ENCODE measurements around the gene BTNL9.
"Not testable (repeated sequence)": the region's sequence is repeated elsewhere in the genome, so short reads cannot be mapped to it uniquely, and the experiment has no call there.

Gene BTNL9

GRCh38 chr5:181042722-181043121, 2.7 kb downstream of the BTNL9 start:
- TF ChIP-seq, protein P1, sequence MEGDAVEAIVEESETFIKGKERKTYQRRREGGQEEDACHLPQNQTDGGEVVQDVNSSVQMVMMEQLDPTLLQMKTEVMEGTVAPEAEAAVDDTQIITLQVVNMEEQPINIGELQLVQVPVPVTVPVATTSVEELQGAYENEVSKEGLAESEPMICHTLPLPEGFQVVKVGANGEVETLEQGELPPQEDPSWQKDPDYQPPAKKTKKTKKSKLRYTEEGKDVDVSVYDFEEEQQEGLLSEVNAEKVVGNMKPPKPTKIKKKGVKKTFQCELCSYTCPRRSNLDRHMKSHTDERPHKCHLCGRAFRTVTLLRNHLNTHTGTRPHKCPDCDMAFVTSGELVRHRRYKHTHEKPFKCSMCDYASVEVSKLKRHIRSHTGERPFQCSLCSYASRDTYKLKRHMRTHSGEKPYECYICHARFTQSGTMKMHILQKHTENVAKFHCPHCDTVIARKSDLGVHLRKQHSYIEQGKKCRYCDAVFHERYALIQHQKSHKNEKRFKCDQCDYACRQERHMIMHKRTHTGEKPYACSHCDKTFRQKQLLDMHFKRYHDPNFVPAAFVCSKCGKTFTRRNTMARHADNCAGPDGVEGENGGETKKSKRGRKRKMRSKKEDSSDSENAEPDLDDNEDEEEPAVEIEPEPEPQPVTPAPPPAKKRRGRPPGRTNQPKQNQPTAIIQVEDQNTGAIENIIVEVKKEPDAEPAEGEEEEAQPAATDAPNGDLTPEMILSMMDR (IDR thresholded peaks at IDR 0.05; ENCODE audit: extremely low read depth, insufficient read depth, missing control alignments) = no peak
- in situ Hi-C loops (cut with MboI; ENCODE audit: low pct_unique_long_range_greater_than_20kb, low sequenced_read_pairs, unreplicated experiment) = no loop called here

DNA sequence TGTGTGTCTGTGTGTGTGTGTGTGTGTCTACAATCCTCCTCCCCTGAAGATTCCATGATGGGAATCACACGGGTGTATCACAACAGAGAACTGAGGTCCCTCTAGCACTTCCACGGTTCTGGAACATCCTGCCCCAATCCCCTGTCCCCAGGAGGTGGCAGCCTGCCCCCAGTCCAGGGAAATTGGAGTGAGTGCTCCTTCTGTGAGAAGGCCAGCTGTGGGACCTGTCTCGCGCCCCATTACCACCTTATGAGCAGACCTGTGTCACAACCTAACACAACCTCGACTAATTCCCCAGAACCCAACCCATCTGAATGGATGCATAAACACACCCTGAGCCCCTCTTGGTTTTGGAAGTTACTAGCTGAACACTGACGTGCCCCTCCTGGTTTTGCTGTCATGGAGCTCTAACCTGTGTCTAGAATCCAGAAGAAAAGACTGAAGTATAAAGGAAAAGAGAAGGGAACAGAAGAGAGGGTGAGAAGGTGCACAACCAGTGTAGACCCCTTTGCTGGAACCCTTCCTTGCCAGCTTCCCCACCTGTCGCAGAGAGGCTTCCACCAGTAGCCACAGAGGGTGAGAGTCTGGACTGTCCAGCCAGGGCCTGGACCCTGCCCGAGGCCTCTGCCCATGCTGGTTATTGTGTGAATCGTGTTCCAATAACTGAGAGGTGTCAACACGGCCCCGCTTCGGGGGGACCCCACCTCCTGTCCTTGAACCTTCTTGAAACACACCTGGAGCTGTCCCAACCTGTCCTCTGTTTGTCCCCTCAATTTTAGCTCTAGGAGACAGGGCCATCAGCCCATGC, 3.4 kb downstream of the BTNL9 start:
- TF ChIP-seq, protein P1 (IDR thresholded peaks at IDR 0.05; ENCODE audit: extremely low read depth, insufficient read depth, missing control alignments) = no peak
- in situ Hi-C loops (cut with MboI; ENCODE audit: low pct_unique_long_range_greater_than_20kb, low sequenced_read_pairs, unreplicated experiment) = no loop called here
- no peak for DNase-seq (ENCODE audit: low spot score)

More at GRCh38 chr5:181042722-181043121, 2.7 kb downstream of the BTNL9 start:
- DNase-seq (ENCODE audit: low spot score) = no peak

GRCh38 chr5:181044093-181044599, 4.1 kb downstream of the BTNL9 start:
- no peak for DNase-seq (ENCODE audit: low spot score)
- in situ Hi-C loops (cut with MboI; ENCODE audit: low pct_unique_long_range_greater_than_20kb, low sequenced_read_pairs, unreplicated experiment) = no loop called here
- TF ChIP-seq, protein P1 (IDR thresholded peaks at IDR 0.05; ENCODE audit: extremely low read depth, insufficient read depth, missing control alignments) = no peak

DNA sequence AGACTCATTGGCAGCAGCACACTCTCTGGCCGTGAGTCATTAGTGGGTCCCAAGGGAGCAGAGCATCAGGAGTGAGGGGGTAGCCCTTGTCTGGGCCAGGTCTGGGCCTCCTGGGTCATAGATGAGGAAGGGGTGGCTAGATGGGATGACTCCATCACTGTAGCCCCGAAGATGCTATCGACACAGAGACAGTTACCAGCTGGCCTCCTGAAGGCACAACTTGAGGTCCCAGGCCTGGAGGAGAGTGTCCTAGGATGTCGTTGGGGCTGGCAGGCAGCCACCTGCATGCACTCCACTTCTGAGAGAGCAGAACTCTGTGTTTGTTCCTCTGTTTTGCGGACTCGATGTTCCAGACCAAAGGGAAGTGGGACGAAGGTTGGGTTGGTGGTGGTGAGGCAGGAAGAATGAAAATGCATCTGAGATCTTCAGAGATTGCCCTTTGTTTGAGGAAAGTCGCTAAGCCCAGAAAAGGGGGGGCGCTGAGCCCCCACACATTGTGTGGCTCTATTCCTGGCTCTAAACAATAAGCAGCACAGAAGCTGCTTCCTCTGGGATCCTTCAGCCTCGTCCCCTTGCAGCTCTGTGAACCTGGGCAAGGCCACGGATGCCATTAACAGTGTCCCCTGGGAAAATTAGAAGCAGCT, 4.7 kb downstream of the BTNL9 start:
- in situ Hi-C loops (cut with MboI; ENCODE audit: low pct_unique_long_range_greater_than_20kb, low sequenced_read_pairs, unreplicated experiment) = no loop called here
- TF ChIP-seq, protein P1 (IDR thresholded peaks at IDR 0.05; ENCODE audit: extremely low read depth, insufficient read depth, missing control alignments) = no peak
- DNase-seq (ENCODE audit: low spot score) = no peak

DNA sequence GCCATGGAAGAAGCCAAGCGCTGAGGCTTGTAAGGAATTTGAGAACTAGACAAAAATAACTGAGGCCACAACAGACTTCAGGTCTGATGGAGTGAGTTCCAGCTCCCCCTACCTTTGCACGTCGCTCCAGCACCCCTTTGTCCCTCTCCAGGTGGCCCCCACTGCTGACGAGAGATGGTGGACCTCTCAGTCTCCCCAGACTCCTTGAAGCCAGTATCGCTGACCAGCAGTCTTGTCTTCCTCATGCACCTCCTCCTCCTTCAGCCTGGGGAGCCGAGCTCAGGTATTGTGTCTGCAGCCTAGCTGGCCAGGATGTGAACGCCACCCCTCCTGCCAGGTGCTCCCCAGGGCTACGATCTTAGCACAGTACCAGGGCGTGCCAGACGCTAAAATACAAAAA, 5.2 kb downstream of the BTNL9 start:
- in situ Hi-C loops (cut with MboI; ENCODE audit: low pct_unique_long_range_greater_than_20kb, low sequenced_read_pairs, unreplicated experiment) = no loop called here
- TF ChIP-seq, protein P1 (IDR thresholded peaks at IDR 0.05; ENCODE audit: extremely low read depth, insufficient read depth, missing control alignments) = no peak

DNA sequence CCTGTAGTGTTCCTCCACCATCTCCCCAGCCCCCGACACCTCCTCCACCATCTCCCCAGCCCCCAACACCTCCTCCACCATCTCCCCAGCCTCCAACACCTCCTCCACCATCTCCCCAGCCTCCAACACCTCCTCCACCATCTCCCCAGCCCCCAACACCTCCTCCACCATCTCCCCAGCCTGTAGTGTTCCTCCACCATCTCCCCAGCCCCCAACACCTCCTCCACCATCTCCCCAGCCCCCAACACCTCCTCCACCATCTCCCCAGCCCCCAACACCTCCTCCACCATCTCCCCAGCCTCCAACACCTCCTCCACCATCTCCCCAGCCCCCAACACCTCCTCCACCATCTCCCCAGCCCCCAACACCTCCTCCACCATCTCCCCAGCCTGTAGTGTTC, 5.8 kb downstream of the BTNL9 start:
- in situ Hi-C loops (cut with MboI; ENCODE audit: low pct_unique_long_range_greater_than_20kb, low sequenced_read_pairs, unreplicated experiment); DNase-seq (ENCODE audit: low spot score): not testable (repeated sequence)

More for the DNA sequence above, 5.2 kb downstream of the BTNL9 start:
- DNase-seq (ENCODE audit: low spot score) = no peak

DNA sequence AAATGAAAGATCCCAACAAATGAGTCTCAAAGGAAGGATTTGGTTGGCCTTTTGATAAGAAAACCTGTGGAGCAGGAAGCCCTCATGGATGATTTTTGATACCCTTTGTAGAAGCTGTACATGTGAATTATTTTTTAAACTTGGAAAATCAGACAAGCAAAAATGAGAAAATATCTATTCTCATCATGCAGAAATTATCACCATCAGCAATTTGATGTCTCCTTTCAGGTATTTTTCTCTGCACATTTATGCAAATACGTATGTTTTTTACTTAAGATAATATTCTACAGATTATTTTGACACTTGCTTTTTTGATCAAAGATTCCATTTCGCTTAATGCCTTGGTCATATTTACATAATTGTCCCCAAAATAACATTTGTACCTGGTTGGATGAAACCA, 7.2 kb downstream of the BTNL9 start:
- no peak for DNase-seq (ENCODE audit: low spot score)
- TF ChIP-seq, protein P1 (IDR thresholded peaks at IDR 0.05; ENCODE audit: extremely low read depth, insufficient read depth, missing control alignments) = no peak
- in situ Hi-C loops (cut with MboI; ENCODE audit: low pct_unique_long_range_greater_than_20kb, low sequenced_read_pairs, unreplicated experiment) = no loop called here

Data from GM13977 (cell line).